CD4-positive, alpha-beta T cell treated with Interleukin-17A for 4 hours (primary cell): ENCODE measurements around the gene PRDM13.
"Not testable (repeated sequence)": the region's sequence is repeated elsewhere in the genome, so short reads cannot be mapped to it uniquely, and the experiment has no call there.

ENCODE experiments used
- DNase-seq: peaks from one replicate; pipeline ENCODE4 v3.0.0-alpha.2; 2020; ENCODE audit warnings: mixed read lengths

Gene PRDM13

GRCh38 chr6:99637629-99638028 is 31.0 kb downstream of the PRDM13 start:
- DNase-seq = no peak

- not testable (repeated sequence) for DNase-seq
Measured at GRCh38 chr6:99638358-99638757, 31.7 kb downstream of the PRDM13 start.

GRCh38 chr6:99641270-99641669 is 34.6 kb downstream of the PRDM13 start:
- no peak for DNase-seq

- no peak for DNase-seq
Measured at GRCh38 chr6:99645986-99646385, 39.4 kb downstream of the PRDM13 start.

- DNase-seq = not testable (repeated sequence)
Measured at GRCh38 chr6:99650091-99650571, 43.5 kb downstream of the PRDM13 start.

GRCh38 chr6:99660206-99660605 is 53.6 kb downstream of the PRDM13 start:
- no peak for DNase-seq

GRCh38 chr6:99661870-99662269 is 55.2 kb downstream of the PRDM13 start:
- no peak for DNase-seq

- DNase-seq = no peak
Measured at GRCh38 chr6:99662616-99663015, 56.0 kb downstream of the PRDM13 start.
